Progenitor cell of endocrine pancreas (in vitro differentiated cells): ENCODE data around the gene PMFBP1. TPM values are rescaled to one million over a fixed set of nuclear protein-coding genes. Genes with fewer than 3 reads are reported as not detected.

Experiments used
- DNase-seq: peaks from one replicate; pipeline ENCODE4 v3.0.0; 2021; ENCODE audit warnings: low spot score; ENCODE audit not compliant: unreplicated experiment
- H3K27ac Mint-ChIP-seq: 2 replicates; pipeline ENCODE4 v1.8.0; 2021; ENCODE audit warnings: mild to moderate bottlenecking, moderate library complexity, mixed read lengths
- H3K27me3 Mint-ChIP-seq: 2 replicates; pipeline ENCODE4 v1.8.0; 2021; ENCODE audit warnings: mixed read lengths
- H3K36me3 Mint-ChIP-seq: 2 replicates; pipeline ENCODE4 v1.8.0; 2022; ENCODE audit warnings: mixed read lengths; ENCODE audit not compliant: insufficient read depth
- H3K4me1 Mint-ChIP-seq: 2 replicates; pipeline ENCODE4 v1.8.0; 2021; ENCODE audit warnings: low read depth, mixed read lengths
- H3K4me3 Mint-ChIP-seq: 2 replicates; pipeline ENCODE4 v1.8.0; 2021; ENCODE audit warnings: low read depth, mild to moderate bottlenecking, moderate library complexity, mixed read lengths
- H3K9me3 Mint-ChIP-seq: 2 replicates; pipeline ENCODE4 v1.8.0; 2021; ENCODE audit warnings: low read depth, mixed read lengths
- CTCF ChIP-seq: fragments of 200-600 bp; sonication (generic); IDR thresholded peaks from one replicate; pipeline ENCODE4 v1.5.0; 2021; ENCODE audit warnings: antibody characterized with exemption, mild to moderate bottlenecking; ENCODE audit not compliant: unreplicated experiment
- total RNA-seq: library from RNA; stranded (reverse); gene quantifications from 2 replicates; pipeline ENCODE4 v1.2.1, GENCODE V29; 2021

The PMFBP1 gene
- total RNA-seq, 1 donor from 2014 or later = 3.9 TPM

- peak; percentile 34 for TF ChIP-seq CTCF
- no peak overlapping the region for H3K4me3 Mint-ChIP-seq
- no peak for DNase-seq
These were observed 22.1 kb downstream of the PMFBP1 start for GRCh38 chr16:72149676-72150464.

GRCh38 chr16:72142476-72142875 is 29.5 kb downstream of the PMFBP1 start:
- Mint-ChIP-seq H3K4me1 (no peaks in the 10 kb centered on the region), H3K27ac (no peak overlapping the region), H3K36me3 (peaks cover 2% of the 10 kb centered on the region), H3K27me3 (no peaks in the 10 kb centered on the region), H3K4me3 (no peak overlapping the region), H3K9me3 (peaks cover under 1% of the 10 kb centered on the region)
- TF ChIP-seq CTCF = no peak
- no peak for DNase-seq

More at GRCh38 chr16:72149676-72150464, 22.1 kb downstream of the PMFBP1 start:
- Mint-ChIP-seq H3K27me3 (peaks cover 3% of the 10 kb centered on the region), H3K27ac (no peak overlapping the region), H3K9me3 (peaks cover 3% of the 10 kb centered on the region), H3K36me3 (no peaks in the 10 kb centered on the region), H3K4me1 (no peaks in the 10 kb centered on the region)

GRCh38 chr16:72139908-72140307 is 32.0 kb downstream of the PMFBP1 start:
- no peak for DNase-seq
- H3K27me3 Mint-ChIP-seq = no peaks in the 10 kb centered on the region
- no peaks in the 10 kb centered on the region for H3K9me3 Mint-ChIP-seq
- H3K4me3 Mint-ChIP-seq = no peak overlapping the region
- no peak for TF ChIP-seq CTCF
- peaks cover 2% of the 10 kb centered on the region for H3K36me3 Mint-ChIP-seq
- H3K27ac Mint-ChIP-seq = no peak overlapping the region
- no peaks in the 10 kb centered on the region for H3K4me1 Mint-ChIP-seq

GRCh38 chr16:72138064-72138572 is 33.8 kb downstream of the PMFBP1 start:
- H3K4me3 Mint-ChIP-seq = no peak overlapping the region
- H3K9me3 Mint-ChIP-seq = no peaks in the 10 kb centered on the region
- peaks cover 1% of the 10 kb centered on the region for H3K36me3 Mint-ChIP-seq
- DNase-seq = no peak
- TF ChIP-seq CTCF = no peak
- H3K27me3 Mint-ChIP-seq = no peaks in the 10 kb centered on the region
- no peaks in the 10 kb centered on the region for H3K4me1 Mint-ChIP-seq
- H3K27ac Mint-ChIP-seq = no peak overlapping the region

- H3K4me1 Mint-ChIP-seq = no peaks in the 10 kb centered on the region
- no peaks in the 10 kb centered on the region for H3K9me3 Mint-ChIP-seq
These were observed 34.4 kb downstream of the PMFBP1 start for GRCh38 chr16:72137380-72138063.

More at GRCh38 chr16:72137380-72138063, 34.4 kb downstream of the PMFBP1 start:
- no peak for TF ChIP-seq CTCF
- DNase-seq = no peak
- H3K27ac Mint-ChIP-seq = peak overlapping the region; percentile 83
- H3K4me3 Mint-ChIP-seq = no peak overlapping the region
- no peaks in the 10 kb centered on the region for H3K36me3 Mint-ChIP-seq
- no peaks in the 10 kb centered on the region for H3K27me3 Mint-ChIP-seq
